IMR-90 (cell line): Measurements from ENCODE around the gene GIMAP1.
"Not testable (repeated sequence)": the region's sequence is repeated elsewhere in the genome, so short reads cannot be mapped to it uniquely, and the experiment has no call there.

Experiments used
- BHLHE40 ChIP-seq: fragments of 150-350 bp; IDR thresholded peaks from 2 replicates; pipeline ENCODE4 v1.6.1; 2016; ENCODE audit warnings: mild to moderate bottlenecking, low read depth, low read length
- CHD1 ChIP-seq: IDR thresholded peaks from 2 replicates; pipeline ENCODE4 v1.6.1; 2012; ENCODE audit warnings: low read depth, low read length, improper control_type of control experiment
- CTCF ChIP-seq: conservative IDR thresholded peaks from 2 replicates; pipeline ENCODE4 v1.5.1; 2012; ENCODE audit warnings: mild to moderate bottlenecking, low read depth, low read length, improper control_type of control experiment
- FOS ChIP-seq: fragments of 150-350 bp; IDR thresholded peaks from 2 replicates; pipeline ENCODE4 v1.6.1; 2016; ENCODE audit warnings: low read depth, low read length
- MXI1 ChIP-seq: IDR thresholded peaks from 2 replicates; pipeline ENCODE4 v1.6.1; 2012; ENCODE audit warnings: low read depth, mild to moderate bottlenecking, low read length, moderate library complexity, borderline replicate concordance
- POLR2A ChIP-seq: IDR thresholded peaks from 2 replicates; pipeline ENCODE4 v1.6.1; 2012; ENCODE audit warnings: mild to moderate bottlenecking, low read depth, low read length
- RCOR1 ChIP-seq: IDR thresholded peaks from 2 replicates; pipeline ENCODE4 v1.6.1; 2012; ENCODE audit warnings: mild to moderate bottlenecking, low read length, improper control_type of control experiment; ENCODE audit not compliant: insufficient replicate concordance
- SMC3 ChIP-seq: fragments of 150-350 bp; IDR thresholded peaks from 2 replicates; pipeline ENCODE4 v1.6.1; 2016; ENCODE audit warnings: low read depth, mild to moderate bottlenecking, antibody characterized with exemption, low read length, moderate library complexity
- TF ChIP-seq, protein P1 (sequence below): fragments of 150-350 bp; IDR thresholded peaks from 2 replicates; pipeline ENCODE4 v1.6.1; 2017; ENCODE audit warnings: mild to moderate bottlenecking, antibody characterized with exemption, low read length, low read depth

DNA sequence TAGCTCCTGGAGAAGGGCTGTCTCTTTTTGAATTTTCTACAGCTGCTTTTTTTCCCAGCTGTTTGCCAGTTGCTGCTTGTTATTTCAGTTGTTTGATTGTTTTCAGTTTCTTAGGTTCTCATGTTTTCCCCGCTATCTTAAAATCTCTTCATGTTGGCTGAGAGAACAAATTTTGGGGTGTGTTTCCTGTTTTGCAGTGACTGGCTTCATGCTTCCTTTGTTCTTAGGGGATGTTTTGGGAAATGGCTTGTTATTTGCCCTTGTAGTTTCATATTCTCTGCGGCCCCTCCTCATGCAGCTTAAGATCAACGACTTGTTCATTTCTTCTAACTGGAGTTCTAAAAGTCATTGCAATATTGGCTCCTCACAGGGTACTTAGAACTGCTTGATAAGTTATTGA, 39.6 kb upstream of the GIMAP1 start:
- TF ChIP-seq, protein P1, sequence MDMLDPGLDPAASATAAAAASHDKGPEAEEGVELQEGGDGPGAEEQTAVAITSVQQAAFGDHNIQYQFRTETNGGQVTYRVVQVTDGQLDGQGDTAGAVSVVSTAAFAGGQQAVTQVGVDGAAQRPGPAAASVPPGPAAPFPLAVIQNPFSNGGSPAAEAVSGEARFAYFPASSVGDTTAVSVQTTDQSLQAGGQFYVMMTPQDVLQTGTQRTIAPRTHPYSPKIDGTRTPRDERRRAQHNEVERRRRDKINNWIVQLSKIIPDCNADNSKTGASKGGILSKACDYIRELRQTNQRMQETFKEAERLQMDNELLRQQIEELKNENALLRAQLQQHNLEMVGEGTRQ = not testable (repeated sequence)
- not testable (repeated sequence) for TF ChIP-seq POLR2A, CTCF, SMC3, CHD1, BHLHE40, RCOR1, FOS, MXI1
